Kidney epithelial cell (primary cell): ENCODE data around the gene PAQR4. TPM values are rescaled to one million over a fixed set of nuclear protein-coding genes. Genes with fewer than 3 reads are reported as not detected.

Experiments
- DNase-seq: peaks from one replicate; pipeline ENCODE4 v3.0.0-alpha.2; 2010; ENCODE audit warnings: low read depth
- H3K27me3 ChIP-seq: 2 replicates; pipeline ENCODE4 v1.6.0; 2011; ENCODE audit warnings: low read length; ENCODE audit not compliant: control insufficient read depth, insufficient read depth
- H3K36me3 ChIP-seq: 2 replicates; pipeline ENCODE4 v1.5.1; 2011; ENCODE audit warnings: low read length; ENCODE audit not compliant: control insufficient read depth, insufficient read depth
- H3K4me3 ChIP-seq: 2 replicates; pipeline ENCODE4 v1.5.1; 2011; ENCODE audit warnings: low read depth, mild to moderate bottlenecking, control low read depth, low read length
- total RNA-seq: library from RNA; depleted of rRNA; stranded (reverse); fragments of >200 nt; gene quantifications from 2 replicates; pipeline ENCODE4 v1.2.3, GENCODE V29; 2015
- TF ChIP-seq, protein P1 (sequence below): IDR thresholded peaks from 2 replicates; pipeline ENCODE4 v1.5.1; 2011; ENCODE audit warnings: mild to moderate bottlenecking, moderate library complexity, low read length, control low read depth, inconsistent platforms; ENCODE audit not compliant: insufficient read depth, poor library complexity, severe bottlenecking

PAQR4 gene
- total RNA-seq, 1 donor from 2014 or later, result 15.2 TPM

DNA sequence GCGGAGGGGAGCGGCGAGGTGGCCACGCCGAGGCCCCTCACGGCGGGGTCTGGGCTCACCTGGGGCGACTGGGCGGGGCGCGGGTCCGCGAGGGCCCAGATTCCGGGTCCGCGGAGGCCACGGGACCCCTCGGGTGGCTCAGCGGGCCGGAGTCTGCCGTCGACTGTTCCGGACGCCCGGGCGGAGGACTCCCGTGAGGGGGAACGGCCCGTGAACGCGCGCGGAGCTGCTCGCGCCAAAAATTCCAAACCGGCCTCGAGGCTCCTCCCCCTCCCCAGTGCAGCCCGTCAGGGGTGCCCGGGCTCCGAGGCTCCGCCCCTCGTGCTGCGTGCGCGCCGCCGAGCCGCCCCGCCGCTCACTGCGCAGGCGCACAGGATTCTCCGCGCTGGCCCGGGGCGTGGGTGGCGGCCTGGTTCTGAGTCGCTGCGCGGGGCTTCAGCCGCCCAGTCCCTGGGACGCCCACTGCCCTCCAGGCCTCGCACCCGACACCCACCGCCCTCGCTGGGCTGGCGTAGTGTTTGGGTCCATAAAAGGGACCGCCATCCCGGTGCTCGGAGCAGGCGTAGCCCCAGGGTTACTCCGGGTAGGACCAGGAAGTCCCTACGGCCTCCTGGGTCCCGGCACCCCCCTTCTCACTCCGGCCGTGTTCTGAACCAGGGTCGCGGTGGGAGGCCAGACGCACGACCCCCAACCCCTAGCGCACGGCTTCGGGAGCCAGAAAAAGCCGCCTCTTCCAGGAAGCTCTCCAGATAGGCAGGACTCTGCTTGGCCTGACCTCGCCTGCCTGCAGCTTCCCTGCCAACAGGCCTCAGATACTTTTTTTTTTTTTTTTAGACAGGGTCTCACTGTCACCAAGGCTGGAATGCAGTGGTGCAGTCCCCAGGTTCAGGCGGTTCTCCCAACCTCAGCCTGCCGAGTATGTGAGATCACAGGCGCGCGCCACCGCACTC is 11.4 kb downstream of the PAQR4 start, which contains the start of gene PKMYT1:
Gene PKMYT1, minus strand, starts transcription at position 220 of the 950 bp plus-strand sequence. CDS start 789 bp downstream, outside the sequence.
- Histone ChIP-seq H3K4me3 (peak within 1 kb of the TSS; percentile 82), H3K27me3 (no peaks in the 10 kb centered on the region), H3K36me3 (no peaks in the 10 kb centered on the region)
- TF ChIP-seq, protein P1, sequence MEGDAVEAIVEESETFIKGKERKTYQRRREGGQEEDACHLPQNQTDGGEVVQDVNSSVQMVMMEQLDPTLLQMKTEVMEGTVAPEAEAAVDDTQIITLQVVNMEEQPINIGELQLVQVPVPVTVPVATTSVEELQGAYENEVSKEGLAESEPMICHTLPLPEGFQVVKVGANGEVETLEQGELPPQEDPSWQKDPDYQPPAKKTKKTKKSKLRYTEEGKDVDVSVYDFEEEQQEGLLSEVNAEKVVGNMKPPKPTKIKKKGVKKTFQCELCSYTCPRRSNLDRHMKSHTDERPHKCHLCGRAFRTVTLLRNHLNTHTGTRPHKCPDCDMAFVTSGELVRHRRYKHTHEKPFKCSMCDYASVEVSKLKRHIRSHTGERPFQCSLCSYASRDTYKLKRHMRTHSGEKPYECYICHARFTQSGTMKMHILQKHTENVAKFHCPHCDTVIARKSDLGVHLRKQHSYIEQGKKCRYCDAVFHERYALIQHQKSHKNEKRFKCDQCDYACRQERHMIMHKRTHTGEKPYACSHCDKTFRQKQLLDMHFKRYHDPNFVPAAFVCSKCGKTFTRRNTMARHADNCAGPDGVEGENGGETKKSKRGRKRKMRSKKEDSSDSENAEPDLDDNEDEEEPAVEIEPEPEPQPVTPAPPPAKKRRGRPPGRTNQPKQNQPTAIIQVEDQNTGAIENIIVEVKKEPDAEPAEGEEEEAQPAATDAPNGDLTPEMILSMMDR, result no peak
- no peak for DNase-seq

DNA sequence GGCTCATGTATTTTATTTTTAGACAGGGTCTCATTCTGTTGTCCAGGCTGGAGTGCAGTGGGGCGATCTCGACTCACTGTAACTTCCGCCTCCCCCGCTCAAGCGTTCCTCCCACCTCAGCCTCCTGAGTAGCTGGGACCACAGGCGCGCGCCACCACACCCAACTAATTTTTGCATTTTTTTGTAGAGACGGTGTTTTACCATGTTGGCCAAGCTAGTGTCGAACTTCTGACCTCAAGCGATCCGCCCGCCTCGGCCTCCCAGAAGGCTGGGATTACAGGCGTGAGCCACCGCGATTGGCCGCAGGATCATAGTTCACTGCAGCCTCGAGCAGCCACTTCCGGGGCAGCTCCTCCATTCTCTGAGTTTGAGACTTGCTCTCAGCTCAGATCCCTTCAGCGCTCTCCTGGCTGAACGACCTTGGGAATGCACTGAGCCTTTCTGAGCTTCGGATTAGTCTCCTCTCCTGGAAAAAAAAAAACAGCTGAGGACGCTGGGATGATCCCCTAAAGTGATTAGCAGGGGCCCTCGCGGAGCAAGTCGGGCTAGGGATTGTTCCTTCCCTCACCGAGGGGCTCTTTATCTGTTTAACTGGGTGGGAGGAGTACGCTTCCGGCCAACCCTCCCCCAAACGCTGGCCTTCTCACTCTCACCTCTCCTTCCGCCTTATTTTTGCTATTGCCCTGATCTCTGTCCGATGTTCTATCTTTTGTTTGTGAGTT is 12.2 kb downstream of the PAQR4 start:
- no peaks in the 10 kb centered on the region for H3K27me3 ChIP-seq
- no peak overlapping the region for H3K4me3 ChIP-seq
- no peak for DNase-seq
- TF ChIP-seq, protein P1, result no peak
- no peaks in the 10 kb centered on the region for H3K36me3 ChIP-seq

- DNase-seq, result no peak
- peaks cover 2% of the 10 kb centered on the region for H3K27me3 ChIP-seq
- TF ChIP-seq, protein P1, result no peak
- H3K4me3 ChIP-seq, result no peak overlapping the region
- H3K36me3 ChIP-seq, result no peaks in the 10 kb centered on the region
Observed at GRCh38 chr16:2981899-2982250, 12.7 kb downstream of the PAQR4 start.

GRCh38 chr16:2982402-2982801 is 13.3 kb downstream of the PAQR4 start:
- peaks cover 2% of the 10 kb centered on the region for H3K27me3 ChIP-seq
- no peaks in the 10 kb centered on the region for H3K36me3 ChIP-seq
- TF ChIP-seq, protein P1, result no peak
- H3K4me3 ChIP-seq, result no peak overlapping the region
- DNase-seq, result no peak

DNA sequence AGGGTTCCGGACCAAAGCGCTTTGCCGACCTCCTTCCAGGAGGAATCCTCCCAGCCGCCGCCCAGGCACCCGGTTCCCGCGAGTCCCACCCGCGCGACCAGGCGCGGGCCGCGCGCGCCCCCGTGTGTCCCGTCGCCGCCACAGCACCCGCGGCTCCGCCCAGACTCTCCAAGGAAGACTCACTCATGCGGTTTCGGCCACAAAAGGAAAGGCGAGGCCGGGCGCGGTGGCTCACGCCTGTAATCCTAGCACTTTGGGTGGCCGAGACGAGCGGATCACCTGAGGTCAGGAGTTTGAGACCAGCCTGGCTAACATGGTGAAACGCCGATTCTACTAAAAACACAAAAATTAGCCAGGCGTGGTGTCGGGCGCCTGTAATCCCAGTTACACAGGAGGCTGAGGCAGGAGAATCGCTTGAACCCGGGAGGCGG is 14.6 kb downstream of the PAQR4 start:
- Histone ChIP-seq H3K36me3 (no peaks in the 10 kb centered on the region), H3K4me3 (no peak overlapping the region), H3K27me3 (peaks cover 5% of the 10 kb centered on the region)
- no peak for DNase-seq
- TF ChIP-seq, protein P1, result peak; percentile 33
